GM21786 (cell line): ENCODE measurements around the gene TYK2.
"Not testable (repeated sequence)": the region's sequence is repeated elsewhere in the genome, so short reads cannot be mapped to it uniquely, and the experiment has no call there.

Source experiments
- ATAC-seq: cut with Tn5 transposase; IDR thresholded peaks from one replicate; pipeline ENCODE4 v1.9.1; 2021; ENCODE audit not compliant: unreplicated experiment

Gene TYK2

DNA sequence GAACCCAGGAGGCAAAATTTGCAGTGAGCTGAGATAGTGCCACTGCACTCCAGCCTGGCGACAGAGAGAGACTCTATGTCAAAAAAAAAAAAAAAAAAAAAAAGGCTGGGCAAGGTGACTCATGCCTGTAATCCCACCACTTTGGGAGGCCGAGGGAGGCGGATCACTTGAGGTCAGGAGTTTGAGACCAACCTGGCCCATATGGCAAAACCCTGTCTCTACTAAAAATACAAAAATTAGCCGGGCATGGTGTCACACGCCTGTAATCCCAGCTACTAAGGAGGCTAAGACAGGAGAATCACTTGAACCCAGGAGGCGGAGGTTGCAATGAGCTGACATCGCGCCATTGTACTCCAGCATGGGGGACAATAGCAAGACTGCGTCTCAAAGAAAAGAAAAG, 43.6 kb downstream of the TYK2 start:
- not testable (repeated sequence) for ATAC-seq

DNA sequence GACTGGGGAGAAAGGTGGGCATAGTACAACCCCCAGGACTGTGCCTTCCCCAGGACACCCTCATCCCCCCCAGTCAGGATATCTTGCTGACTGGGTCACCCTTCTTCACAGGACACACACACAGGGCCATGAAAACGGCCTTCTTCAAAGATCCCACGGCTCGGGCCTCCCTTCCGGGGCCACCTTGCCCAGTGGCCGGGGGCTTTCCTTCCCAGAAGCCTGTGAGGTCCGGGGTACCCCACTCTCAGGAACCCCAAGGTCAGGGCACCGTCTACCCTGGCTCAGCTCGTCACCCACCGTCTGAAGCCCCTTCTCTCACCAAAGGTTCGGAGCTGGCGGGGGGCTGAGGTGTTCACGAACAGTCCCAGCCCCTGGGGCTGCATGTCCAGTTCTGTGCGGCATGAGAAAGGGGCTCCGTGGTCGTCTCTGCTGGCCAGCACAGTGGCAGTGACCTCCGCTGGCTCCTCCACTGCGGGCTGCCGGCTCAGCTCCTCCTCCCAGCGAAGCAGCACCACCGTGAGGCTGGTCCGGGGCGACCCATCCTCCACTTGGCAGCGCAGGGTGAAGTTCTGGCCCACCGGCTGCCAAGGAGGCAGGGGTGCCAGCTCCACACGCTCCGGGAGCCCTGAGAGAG, 44.9 kb downstream of the TYK2 start:
- no peak for ATAC-seq

DNA sequence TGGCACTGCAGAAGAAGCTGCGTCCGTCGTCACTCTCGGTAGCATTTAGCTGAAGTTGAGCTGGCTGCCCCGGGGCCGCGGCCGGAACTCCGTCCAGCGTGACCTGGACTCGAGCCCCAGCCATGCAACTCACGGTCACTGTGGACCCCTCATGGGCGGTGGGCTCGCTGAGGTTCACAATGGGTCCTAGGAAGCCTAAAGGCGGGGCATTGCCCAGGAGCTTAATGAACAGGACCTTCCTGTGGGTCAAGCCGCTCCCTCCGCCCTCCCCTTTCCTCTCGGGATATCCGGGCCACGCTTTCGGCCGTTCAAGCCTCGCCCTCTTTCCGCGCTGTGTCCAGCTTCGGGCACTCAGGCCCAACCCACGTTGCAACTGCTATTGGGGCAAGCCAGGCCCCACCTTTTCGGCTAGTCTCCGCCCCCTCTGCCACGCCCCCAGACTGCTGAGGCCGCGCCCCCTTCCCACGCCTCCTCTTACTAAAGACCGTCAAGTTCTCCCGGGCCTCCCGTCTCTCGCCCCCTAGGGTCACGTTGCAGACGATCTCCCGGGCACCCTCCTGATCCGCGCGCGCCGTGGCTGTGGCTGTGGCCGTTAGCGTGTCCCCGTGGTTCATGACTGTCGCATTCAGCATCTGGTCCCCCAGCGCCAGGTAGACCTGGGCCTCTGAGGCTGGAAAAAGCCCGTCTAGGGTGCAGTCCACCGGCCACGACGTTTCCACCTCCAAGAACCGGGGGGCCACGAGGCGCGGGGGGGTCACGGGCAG, 45.6 kb downstream of the TYK2 start:
- ATAC-seq = no peak

DNA sequence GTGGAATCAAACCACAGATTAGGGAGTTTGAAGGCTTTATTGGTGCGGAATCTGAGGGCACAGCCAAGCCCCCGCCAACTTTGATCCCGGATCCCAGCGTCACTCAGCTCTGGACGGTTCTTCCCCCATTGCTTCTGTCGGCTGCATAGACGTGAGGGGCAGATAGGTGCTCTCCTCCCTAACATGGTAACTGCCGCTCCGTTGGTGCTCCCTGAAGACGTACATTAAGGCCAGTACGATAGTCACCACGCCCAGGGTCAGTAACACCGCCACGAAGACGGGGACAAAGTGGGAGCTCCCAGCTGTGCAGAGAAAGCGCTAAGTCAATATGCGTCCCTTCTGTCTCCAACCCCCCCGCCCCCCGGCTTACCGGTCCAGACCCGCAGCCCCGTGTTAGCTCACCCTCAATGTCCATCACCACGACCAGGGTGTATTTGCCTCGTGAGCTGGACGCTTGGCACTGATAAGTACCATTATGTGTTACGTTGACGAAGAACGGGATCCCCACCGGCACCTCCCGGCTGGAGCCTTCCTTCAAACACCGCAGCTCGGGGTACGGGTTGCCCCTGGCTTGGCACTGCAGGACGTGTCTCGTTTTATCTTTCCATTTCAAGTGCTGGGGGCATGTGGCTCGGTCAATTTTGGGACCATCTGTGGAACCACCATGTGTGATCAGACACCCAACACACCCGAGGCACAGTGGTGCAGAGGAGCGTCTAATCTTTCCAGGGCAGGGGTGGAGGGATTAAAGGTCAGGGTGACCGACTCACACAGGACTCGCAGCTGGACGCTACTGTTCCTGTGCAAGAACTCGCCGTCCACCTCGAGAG, 46.4 kb downstream of the TYK2 start:
- ATAC-seq = no peak

DNA sequence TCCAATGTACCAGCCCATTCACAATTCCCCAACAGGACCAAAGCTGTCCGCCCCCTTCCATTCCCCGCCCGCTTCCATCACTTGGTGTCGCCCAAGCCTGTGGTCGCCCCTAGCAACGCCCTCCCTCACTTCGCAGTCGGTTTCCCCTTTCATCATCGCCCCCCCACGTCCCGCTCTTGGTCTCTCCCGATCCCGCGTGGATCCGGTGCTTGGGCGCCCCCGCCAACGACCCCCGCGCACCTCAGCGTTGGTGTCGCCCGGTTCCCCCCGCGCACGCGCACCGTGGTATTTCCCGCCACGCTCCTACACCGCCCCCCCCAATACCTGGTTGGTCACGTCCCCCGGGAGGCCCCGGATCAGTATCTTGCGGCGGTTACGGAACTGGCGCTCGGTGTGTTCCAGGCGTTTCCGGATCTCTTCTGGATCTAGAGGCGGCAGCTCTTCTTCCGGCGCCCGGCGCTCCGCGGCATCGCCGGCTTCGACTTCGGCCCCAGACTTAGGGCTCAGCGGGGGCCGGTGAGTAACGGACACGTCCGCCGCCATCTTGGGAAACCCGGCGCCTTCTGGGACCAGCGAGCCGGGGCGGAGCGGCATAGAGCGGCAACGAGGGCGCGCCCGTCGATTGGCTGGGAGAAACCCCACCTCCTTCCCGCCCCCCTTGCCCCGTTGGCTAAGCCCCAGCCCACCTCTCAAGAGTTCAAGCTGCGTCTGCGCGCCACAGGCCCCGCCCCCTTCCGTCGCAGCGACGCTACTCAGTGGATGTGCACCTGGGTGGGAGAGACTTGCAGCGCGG, 47.2 kb downstream of the TYK2 start, which contains the start of gene RAVER1:
Gene RAVER1 (minus strand): TSS at position 565 of the 793 bp plus-strand sequence. CDS start 22 bp downstream, at position 543.
- ATAC-seq = peak; percentile 86

DNA sequence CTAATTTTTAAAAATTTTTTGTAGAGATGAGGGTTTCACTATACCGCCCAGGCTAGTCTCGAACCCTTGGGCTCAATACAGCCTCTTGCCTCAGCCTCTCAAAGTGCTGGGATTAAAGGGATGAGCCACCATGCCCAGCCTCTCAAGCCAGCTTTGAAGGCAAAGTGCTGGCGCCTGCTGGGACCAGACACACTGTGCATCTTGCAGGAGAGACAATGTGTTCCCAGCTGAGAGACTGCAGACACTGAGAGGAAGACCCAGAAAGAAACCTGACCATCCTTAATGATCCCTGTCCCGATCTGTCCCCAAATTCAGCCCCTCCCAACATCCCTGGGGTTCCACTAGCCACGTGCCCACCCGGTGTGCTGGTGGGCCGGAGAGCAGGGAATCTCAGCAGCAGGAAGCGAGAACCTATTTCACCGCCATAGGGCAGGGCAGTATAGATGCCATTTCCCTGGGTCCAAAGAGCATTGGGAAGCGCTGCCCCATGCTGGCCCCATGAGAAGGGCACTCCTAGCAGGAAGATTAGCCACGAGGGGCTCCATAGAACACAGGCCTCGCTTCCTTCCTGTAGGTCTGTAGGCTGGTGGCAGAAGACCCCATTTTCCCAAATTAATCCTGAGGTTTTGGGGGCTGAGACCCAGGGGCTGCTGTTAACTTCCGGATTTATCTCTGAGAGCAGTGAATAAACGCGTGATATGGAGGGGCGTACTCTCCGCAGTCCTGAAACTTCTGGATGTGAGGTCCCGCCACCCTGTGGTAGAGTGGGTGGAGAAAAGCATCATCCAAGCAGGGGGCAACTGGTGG, 48.0 kb downstream of the TYK2 start:
- no peak for ATAC-seq

DNA sequence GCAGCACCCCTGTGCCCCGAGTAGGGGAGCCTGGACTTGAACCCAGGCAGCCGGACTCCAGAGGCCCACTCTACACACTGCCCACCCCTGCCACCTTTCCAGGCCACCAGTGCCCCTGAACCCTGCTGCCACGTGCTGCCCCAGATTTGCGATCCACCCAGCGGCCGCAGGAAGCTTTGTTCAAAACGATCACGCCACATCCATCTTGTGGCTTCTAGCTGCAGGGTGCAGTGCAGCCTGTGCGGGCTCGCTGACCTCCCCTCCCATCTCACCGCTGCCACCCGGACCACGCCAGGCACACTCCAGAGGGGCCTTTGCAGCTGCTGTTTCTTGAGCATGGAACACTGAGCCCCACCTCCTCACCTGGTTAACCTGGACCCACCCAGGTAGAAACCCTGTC, 50.8 kb downstream of the TYK2 start:
- ATAC-seq = no peak

DNA sequence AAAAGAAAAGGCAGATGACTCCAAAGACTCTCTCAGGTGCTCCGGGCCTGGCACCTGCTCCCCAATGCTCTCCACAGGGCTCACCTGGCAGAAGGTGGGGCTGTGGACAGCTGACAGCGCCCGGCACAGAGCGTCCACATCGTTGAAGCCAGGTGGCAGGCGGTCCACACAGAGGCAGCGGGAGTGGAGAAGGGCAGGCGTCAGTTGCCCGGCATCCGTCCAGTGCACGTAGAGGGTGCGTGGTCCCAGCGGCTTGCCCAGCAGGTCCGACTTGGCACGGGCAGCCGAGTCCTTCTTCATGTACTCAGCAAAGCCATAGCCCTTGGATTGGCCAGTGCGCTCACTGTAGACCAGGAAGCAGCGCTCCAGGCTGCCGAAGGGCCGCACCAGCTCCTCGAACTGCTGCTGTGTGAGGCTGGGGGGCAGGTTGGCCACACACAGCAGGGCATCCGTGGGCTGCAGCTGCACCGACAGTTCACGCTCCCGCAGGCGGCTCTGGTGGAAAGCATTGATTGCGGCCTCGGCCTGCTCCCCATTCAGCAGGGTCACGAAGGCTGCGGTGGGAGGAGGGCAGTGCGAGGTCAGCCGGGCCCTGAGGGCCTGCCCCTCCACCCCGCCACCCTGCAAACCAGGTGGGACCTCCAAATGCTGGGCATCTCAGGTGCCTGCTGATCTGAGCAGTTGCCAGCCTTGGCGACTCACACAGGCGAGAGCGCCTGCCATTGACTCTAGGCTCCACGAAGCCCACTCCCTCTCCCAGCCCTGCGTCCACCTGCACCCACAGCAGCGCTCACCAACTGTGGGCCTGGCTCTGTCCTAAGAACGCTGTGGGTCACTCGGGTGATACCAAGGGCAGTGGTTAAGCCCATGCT, 51.6 kb downstream of the TYK2 start:
- ATAC-seq = no peak

DNA sequence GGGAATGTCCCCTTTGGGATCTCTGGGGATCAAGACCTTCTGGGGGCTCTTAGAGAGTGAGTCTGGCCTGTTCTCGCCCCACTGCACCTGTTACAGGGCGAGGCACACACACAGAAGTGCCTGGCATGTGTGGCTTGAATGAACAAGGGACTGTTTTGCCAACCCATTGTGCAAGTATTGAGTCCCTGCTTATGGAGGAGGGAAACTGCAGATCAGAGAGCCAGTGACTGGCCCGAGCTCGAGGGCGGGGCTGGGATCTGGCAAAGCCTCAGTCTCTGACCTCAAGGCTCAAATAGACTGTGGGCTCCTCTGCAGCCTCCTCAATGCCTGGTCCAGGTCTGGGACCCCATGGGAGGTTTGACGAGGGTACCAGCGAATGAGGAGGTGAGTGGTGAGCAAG, 52.6 kb downstream of the TYK2 start:
- no peak for ATAC-seq

DNA sequence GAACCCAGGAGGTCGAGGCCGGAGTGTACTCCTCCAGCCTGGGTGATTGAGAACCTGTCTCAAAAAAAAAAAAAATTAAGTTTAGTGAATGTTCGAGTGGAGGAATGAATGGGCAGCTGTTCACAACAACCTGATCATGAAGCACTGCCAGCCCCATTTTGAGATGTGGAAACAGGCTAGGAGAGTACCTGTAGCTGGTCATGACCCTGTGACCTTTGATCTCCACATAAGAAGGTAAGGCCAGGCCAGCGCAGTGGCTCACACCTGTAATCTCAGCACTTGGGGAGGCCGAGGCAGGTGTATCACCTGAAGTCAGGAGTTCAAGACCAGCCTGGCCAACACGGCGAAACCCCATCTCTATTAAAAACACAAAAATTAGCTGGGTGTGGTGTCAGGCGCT, 54.6 kb downstream of the TYK2 start:
- ATAC-seq = no peak

DNA sequence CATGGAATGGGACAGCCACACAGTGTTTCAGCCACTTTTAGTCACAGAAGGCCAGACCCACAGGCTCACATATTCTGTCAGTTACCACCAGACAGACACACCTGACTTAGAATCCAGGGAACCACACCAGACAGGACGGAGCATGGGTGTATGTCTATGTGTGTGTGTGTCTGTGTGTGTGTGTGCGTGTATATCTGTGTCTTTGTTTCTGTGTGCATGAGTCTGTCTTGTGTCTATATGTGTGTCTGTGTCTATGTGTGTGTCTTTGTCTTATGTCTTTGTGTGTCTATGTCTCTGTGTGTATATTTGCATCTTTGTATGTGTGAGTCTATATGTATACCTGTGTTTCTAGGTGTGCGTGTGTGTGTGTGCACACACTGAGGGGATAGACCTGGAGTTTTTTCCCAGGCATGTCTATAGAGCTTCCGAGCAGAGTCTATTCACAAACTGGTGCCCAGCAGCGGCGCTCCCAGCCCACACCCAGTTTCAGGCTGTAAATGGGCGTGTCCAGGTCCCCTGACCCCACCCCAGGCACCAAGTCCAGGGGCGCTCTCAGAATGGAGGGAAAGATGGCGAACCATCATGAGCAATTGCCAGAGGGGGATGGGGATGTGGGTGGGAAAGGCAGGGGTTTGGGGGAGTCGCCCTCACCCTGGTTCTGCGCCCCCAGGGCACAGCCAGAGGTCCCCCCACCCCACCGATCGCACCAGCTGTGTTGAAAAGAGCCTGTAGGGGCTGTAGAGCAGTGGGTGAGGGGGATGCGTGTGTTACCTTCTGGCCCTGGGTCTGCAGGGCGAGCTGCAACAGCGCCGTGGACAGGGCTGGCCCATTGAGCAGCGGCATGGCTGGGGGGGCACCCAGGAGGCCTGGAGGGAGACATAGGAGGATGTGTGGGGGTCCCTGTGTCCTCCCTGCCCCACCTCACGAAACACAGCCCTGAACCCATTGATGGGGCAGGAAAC, 58.2 kb downstream of the TYK2 start:
- ATAC-seq = no peak

DNA sequence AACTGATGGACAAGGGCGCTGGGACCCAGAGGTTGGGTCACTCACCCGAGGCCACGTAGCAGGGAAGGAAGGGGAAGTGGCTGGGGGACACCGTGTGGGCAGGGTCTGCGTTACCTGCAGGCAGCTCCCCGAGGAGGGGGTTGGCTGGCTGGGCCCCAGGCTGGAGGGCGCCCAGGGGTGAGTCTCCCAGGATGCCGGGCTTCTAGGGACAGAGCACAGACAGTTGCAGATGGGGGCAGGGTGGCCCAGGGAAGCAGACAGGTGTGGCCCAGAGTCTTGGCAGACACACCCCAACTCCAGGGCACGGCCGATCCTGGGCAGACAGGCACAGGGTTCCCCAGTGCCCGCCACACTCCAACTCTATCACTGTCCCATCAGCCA, 59.0 kb downstream of the TYK2 start:
- no peak for ATAC-seq

DNA sequence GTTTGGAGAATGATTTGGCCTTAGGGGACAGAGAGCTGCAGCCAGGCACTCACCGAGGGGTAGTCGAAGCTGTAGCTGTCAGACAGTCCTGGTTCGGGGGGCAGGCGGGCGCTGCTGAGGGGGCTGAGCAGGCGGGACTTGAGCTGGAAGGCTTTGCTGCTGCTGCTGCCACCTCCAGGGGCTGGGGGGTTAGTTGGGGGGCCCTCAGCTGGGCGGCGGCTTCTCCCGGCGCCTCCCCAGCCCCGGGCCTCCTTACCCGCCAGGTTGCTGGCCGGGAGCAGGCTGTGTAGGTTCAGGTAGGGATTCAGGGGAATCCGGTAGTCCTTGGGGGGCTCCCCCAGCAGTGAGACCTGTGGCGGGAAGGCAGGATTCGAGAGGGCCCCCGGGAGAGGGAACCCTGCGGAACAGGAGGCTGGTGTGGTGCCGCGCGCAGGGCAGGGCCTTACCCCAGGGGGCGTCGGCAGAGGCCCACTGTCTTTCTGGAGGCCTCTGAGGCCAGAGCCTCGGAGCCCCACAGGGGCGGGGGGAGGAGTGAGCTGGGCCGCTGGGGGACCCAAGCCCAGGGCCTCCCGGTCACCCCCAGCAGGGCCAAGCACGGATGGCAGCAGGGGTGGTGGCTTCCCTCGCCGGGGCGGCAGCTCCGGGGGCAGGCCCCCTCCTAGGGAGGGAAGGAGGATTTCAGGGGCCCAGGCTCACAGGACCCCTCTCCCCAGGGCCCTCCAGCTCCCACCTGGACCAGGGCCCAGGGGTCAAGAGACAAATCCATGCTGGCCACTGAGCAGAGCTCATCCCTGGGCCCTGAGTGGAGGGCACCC, 59.6 kb downstream of the TYK2 start:
- ATAC-seq = no peak

DNA sequence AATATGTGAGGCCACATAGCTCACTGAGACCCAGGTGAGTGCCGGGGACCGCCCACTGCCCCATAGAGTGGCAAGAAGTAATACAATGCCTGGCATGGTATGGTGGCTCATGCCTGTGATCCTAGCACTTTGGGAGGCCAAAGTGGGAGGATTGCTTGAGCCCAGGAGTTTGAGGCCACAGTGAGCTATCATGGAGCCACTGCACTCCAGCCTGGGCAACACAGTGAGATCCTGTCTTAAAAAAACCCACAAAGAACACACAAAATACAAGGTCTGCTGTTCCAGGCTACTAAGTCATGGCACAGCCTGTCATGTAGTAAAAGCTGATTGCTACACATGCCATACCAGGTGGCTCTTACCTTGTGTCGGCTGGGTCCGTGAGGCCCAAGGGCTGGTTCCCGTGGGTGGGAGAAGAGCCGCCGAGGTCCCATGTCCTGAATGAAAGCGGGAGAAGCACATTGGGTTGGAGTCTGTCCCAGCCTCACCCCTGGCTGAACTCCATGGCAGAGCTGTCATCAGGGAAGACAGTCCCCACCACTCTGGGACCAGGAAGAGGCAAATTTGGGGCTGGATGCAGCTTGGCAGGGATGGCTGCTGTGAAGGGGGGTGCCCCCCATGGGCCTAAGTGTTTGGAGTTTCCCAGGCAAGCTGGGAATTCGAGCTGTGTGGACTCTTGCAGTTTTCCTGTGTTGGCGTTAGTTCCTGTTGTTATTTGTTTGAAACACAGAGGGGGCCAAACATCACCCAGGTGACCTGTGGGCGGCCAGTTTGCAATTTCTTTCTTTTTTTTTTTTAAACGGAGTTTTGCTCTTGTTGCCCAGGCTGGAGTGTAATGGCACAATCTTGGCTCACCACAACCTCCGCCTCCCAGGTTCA, 61.3 kb downstream of the TYK2 start:
- no peak for ATAC-seq

DNA sequence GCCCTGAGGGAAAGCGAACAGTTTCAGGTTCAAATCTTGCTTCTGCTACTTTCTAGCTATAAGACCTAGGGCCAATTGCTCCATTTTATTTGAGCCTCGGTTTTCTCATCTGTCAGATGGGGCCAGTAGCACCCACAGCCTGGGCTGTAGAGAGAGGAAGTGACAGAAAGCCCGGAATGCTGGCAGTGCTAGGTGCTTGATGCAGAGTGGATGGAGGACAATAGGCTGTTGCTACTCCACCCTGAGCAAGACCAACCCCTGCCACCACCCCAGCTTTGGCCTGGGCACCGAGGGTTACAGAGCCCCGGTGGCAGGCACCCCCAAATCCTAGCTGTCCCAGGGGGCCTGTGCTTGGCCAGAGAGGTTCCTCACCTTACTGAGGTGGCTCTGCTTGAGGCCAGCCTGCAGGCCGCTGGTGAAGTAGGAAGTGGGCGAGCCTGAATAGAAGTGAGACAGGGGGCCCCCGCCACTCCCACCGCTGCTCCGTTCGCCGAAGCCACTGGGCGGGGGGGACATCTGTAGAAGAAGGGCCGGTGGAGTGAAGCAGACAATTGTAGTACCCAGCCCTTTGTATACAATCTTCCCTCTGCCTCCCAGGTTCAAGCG, 62.4 kb downstream of the TYK2 start:
- no peak for ATAC-seq
